HG02571 (cell line): ENCODE results near the gene PYY.

ENCODE experiments used
- ATAC-seq: cut with Tn5 transposase; IDR thresholded peaks from one replicate; pipeline ENCODE4 v1.9.1; 2021; ENCODE audit warnings: mild to moderate bottlenecking, moderate library complexity; ENCODE audit not compliant: unreplicated experiment

The PYY gene

DNA sequence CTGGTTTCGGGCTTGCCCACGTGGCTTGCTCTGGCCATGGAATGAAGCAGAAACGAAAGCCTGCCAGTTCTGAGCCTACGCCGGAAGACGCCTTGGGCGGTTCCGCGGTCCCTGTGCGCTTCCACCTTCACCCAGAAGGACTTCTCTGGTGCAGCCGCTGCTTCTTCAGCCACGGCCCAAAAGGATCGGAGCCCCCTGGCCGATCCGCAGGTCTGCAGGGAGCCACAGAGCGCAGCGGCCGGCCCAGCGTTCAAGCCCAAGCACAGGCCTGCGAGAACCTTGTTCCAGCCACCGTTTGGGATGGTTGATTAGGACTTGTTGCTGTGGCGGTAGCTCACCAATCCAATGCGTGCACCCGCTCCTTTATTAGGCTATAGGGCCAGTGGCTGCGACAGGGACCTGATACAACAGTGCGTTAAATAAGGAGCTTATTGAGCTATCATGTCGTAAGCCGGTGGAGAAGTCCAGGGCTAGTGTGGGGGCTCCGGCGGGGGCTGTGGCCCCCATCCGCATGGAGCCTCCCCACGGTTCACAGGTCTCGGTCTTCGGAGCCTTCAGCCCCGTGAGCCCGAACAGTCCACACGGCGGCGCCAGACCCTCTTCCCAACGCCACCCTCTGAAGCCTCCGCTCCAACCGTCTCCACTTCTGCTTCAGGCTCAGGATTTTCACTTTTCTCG lies 36.3 kb downstream of the PYY start:
- no peak for ATAC-seq

DNA sequence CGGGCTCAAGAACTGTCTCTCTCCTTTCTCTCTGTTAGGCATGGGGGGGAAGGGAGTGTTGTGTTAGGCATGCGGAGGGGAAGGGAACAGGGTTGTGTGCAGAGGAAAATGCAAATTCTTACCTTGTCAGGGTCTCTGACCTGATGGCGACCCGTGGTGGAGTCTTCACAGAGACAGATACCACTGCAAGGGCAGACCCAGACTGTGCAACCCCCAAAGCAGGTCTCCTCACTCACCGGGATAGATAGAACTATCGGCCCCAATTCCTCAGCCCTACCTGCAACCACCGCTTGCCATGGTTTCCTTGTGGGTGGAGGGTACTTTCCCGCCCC lies 36.8 kb downstream of the PYY start:
- no peak for ATAC-seq

DNA sequence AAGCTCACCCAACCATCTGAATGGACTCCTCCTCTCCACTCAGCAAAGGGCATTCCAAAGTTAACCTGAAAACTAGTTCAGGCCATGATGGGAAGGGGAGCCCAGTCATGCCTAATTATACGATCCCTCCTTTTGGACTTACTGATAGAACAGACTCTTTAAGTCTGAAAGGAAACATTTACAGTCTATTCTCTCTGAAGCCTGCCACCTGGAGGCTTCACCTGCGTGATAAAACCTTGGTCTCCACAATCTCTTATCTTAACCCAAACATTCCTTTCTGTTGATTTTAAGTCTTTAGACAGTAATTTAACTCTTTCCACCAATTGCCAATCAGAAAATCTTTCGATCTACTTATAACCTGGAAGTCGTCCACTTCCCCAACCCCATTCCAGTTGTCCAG lies 37.4 kb downstream of the PYY start:
- ATAC-seq, result no peak

DNA sequence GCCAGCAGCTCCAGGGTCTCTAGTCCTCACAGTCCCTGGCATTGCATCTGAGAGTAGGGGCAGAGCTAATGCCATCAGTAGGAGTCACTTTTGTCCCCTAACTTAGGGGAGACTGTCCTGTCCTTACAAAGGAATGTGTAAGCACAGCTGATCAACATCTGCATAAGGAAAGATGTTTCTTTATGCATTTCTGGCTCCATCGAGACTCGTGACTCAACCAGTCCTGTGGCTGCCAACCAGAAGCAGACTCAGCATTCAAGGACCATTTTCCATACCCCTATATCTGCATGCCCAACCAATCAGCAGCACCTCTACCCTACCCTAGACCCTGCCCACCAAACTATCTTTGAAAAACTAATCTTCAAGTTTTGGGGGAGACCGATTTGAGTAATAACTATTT lies 38.2 kb downstream of the PYY start:
- no peak for ATAC-seq

DNA sequence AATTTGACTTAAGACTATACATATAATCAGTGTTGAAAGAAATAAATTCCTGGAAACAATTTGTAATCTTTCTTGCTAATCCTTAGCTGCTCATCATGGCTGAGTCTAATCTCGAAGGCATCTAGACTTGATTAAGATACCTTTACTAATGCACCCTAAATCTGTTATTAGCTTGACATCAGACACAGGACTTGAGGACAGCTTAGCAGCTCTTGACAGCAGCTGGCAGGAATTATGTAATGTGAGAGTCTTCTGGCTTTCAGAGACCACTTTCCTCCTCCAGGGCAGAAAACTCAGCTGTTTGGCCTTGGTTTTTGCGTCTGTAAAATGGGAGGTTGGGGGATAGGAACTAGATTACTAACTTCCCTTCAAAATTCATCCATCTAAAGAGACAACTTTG lies 39.3 kb downstream of the PYY start:
- ATAC-seq, result no peak

DNA sequence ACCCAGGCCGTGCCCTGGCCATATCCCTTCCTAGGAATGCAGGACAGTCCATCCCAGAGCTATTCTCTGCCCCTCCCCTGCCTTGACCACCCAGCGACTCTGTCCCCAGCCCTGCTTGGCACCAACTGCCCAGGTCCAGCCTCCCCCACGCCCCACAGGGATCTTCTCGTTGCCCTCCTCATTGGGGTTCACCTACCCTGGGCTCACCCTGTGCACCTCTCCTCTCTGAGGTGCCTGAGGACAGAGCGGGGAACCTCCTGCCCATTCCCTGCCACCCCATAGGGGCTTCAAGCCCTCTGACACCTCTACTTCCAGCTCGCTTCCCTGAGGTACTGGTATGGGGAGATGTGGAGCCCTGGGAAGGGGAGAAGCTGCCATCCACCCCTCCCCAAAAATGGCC lies 40.2 kb downstream of the PYY start:
- no peak for ATAC-seq

DNA sequence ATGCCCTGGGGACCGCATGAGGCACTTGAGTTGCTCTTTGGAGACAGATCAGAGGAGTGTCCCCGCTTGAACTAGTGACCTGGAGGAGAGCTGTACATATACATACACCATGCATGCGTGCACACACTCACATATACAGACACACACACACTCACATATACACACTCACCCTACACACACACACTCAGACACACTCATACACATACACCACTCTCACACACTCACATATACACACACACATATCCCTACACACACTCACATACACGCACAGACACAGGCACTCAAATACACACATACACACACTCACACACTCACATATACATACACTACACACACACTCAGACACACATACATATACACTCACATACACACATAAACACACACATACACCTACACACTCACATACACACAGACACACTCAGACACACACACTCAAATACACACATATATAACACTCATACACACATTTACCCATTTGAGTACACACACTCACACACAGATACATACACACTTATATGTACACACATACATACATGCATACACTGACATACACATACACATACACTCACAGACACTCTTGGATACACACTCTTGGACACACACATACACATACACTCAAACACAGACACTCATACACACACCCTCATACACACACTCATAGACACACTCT lies 41.0 kb downstream of the PYY start:
- no peak for ATAC-seq

DNA sequence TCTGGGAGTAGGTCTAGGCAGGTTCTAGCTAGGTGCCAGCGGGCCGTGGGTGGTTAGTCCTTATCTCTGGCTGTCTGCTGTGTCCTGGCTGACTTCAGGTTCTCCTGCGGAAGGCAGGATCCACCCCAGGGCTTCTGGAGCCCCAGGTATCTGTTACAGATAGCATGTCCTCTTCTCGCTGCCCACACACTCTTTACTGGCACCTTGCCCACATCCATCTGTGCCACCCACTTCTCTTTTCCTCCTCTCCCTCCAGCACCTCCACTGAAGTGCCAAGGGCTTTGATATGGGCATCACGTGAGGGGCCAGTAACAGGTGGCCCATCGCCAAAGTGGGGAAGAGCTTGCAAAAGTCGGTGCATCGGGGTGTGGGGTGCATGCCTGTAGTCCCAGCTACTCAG lies 41.8 kb downstream of the PYY start:
- no peak for ATAC-seq

DNA sequence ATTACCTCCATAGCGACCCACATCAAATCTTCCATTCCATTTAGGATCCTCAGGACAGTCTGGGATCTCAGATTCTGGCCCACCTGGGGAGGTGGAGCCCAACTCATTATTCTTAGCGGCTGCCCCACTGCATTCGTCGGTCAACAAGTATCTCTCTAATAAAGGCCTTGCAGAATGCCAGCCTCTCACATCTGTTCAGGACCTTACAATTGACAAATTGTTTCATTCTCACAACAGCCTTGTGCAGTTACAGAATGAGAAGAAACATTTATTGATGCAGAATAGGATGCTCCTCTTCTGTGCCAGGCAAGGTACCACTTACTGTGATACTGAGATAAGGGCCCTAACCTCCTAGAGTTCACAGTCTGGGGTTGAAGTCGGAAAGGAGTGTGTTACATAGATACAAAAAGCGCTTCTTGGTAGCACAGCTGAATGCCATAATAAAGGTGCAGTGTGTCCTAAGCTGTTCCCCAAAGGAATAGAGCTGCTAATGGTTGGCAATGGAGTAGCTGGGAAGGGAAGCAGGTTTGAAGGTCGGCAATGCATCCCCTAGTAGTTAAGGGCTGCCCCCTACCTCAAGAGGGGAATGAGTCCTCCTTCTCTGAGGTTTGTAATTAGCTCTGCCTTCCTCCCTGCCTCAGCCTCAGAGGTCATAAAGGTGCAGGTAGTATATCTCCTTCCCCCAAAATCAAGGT lies 44.1 kb downstream of the PYY start:
- no peak for ATAC-seq

DNA sequence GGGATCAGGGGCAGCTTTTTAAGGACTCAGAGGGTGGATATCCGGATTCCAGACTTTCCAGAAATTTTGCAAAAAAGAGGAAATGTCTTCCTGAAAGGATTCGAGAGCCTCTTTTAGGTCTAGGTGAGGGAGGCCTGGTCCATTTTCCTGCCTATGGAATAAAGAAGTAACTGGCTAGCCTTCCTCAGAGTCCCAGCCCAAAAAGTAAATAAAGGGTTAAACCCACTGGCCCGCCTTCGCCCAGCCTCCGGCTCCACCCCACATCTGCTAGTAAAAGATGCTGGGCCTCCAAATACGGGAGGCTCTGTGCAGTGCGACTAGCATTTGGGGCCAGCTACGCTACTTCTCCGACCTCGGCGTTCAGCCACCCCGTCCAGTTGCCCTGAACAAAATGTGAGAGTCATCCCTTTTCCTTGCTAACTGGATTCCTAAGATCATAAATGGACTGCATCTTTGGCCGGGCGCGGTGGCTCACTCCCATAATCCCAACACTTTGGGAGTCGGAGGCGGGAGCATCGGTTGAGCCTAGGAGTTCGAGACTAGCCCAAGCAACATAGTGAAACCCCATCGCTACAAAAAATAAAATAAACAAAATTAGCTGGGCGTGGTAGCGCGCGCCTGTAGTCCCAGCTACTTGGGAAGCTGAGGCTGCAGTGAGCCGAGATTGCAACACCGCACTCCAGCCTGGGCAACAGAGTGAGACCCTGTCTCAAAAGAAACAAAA lies 45.6 kb downstream of the PYY start:
- no peak for ATAC-seq

DNA sequence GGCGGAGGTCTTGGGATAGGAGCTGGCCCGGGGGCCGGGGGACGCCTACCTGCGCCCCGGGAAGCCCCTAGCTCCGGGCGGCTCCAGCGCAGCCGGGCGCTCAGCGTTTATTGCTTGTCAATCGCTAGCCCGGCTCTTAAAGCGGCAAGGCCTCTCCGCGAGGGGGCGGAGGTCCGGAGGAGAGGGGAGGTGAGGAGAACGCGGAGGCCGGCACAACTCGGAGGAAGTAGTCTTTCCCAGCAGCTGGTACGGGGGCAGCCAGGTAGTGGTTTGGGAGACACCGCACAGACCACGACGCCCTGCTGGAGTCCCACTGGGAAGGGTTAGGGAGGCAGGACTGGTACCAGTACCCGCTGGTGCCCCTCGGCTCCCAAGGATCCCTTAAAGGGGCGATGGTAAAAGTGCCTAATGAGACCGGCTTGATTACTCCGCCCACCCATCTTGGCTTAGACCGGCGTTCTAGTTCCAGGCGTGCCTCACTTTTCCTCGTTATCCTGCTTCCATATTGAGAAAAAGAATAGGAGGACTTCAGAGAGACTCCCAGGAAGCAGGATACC lies 46.2 kb downstream of the PYY start, which contains the start of gene MPP2:
MPP2 (minus strand) TSS at position 112 of the 557 bp plus-strand sequence. CDS start 3,076 bp downstream, outside the sequence.
- no peak for ATAC-seq

DNA sequence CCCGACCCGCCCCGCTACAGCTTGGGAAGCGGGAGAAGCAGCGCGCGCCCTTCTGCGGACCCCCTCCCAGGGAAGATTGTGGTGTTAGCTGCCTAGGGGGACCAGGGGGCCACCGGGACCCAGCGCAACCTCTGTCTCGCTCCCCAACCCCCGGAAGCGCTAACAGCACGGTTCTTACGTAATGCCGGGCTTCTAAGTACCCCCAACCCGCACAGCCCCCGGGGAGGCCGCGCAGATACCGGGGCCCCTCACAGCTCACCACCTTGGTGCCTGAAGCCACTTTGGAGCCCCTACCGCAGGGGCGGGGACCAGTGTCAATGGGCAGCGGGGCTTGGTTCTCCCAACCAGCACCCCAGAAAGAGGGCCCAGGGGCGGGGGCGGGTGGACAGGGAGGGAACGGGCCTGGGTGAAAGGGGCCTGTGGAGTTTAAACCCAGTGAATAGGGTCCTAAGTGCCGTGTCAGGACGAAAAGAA lies 46.8 kb downstream of the PYY start:
- ATAC-seq, result no peak

DNA sequence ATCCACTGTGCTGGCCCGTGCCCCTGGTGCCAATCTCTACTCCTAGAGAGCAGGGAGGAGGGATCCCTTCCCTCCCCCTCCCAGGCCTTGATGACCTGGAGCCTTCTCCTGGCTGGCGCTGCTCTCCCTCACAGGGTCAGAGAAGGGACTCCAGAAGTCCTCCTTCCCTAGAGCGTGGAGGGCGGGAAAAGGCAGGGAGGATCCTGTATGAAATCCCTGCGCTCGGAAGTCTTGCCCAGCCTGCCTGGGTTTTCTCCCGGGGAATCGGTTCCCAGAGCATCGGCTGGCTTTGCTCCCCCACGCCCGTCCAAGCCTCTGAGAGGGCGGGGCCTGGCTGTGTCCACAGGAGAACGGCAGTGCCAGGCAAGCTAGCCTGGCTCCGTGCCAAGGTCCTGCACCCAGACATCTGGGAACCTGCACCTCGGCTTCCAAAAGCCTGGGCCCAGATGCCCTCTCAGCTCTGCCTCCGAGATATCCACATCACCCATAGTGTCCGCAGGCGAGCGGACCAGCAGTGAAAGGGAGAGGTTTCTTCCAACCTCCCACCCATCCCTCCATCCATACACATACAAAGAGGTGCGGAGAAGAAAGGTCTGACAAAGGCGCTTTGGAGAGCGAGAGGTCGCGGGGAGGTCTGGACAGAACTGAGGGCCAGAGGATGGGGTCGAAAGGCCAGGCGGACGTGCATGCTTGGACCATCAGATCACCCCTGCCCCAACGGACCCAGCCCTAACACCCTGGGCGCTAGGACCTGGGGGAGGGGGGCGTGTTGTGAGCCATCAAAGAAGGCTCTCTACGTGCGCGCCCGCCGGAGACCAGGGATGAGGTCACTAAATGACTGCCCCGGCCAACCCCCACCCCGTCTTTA lies 47.5 kb downstream of the PYY start:
- no peak for ATAC-seq

DNA sequence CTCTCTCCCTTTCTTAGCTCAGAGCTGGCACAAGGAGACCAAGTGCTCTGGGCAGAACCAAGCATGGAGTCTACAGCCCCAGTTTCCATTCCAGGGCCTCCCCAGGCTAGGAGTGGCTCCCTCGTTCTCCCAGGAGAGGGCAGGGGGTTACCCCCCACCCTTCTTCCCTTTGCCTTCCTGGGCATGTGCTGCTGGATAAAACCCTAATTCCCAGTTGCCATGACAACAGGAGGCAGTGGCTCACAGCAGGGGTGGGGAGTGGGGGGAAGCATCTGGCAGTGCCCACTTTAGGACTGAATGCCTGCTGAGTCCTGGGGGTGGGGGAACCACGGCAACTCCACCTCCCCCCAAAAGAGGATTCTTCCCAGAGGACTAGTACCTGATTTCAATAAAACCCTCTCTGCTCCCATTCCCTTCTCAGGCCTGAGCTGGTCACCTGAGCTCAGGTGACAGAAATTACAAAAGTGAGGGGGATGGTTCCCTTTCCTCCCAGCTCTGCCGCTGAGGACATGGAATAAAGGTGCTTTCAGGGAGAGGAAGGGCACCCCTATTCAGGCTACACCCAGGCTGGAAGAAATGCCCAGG lies 48.2 kb downstream of the PYY start:
- ATAC-seq, result no peak
